HCT116 (cell line): Measurements from ENCODE around the gene TENM4. TPM values are rescaled to one million over a fixed set of nuclear protein-coding genes. Genes with fewer than 3 reads are reported as not detected.

Experiments used
- ATAC-seq: fragments of 200-7000 bp; cut with Tn5 transposase; 2 replicates; pipeline ENCODE4 v1.9.1; 2020; ENCODE audit warnings: mild to moderate bottlenecking, moderate library complexity
- BruUV-seq: library from RNA; stranded (reverse); fragments of 400-500 nt; replicated peaks from 2 replicates; lab custom pipeline; 2021; lab: Mats Ljungman, UMichigan
- CTCF ChIA-PET: fragments of 300-600 bp; sonication (Branson Sonifier 250); formaldehyde crosslinking; loops from one replicate; lab custom pipeline; 2021; ENCODE audit warnings: antibody characterized with exemption; lab: Charles Lee
- POLR2A ChIA-PET: fragments of 300-600, 350-600 bp; sonication (Branson Sonifier 250); formaldehyde crosslinking; loops from one replicate; lab custom pipeline; 2021; ENCODE audit warnings: antibody characterized with exemption; lab: Charles Lee
- RAD21 ChIA-PET, 2 experiments: fragments of 300-600 bp; sonication (Branson Sonifier 250); formaldehyde crosslinking; loops; one replicate each; lab custom pipeline; 2023; ENCODE audit warnings: low total read pairs in 2 of 2; ENCODE audit not compliant: uncharacterized antibody in 2 of 2, unreplicated experiment in 2 of 2, low non-redundant PET in 1 of 2; lab: Charles Lee
- DNase-seq: peaks from one replicate; pipeline ENCODE4 v3.0.0-alpha.2; 2010; ENCODE audit warnings: low read depth, low spot score
- H2AFZ ChIP-seq: fragments of 200-600 bp; shearing (Covaris generic), sonication (generic); 2 replicates; pipeline ENCODE4 v1.6.1; 2017; ENCODE audit warnings: low read depth, mixed run types, mixed read lengths, antibody characterized with exemption, low read length; ENCODE audit not compliant: poor library complexity, severe bottlenecking
- H3K27ac ChIP-seq: 2 replicates; pipeline ENCODE4 v1.5.1; 2012; ENCODE audit warnings: low read depth, low read length
- H3K27me3 ChIP-seq: fragments of 200-600 bp; sonication (generic); 2 replicates; pipeline ENCODE4 v1.6.1; 2016; ENCODE audit warnings: mixed run types, low read length, mixed read lengths; ENCODE audit not compliant: insufficient read depth
- H3K36me3 ChIP-seq, 2 experiments: fragments of 200-500 bp in 1 of 2; fragments of 200-600 bp in 1 of 2; sonication (Bioruptor generic) in 1 of 2; sonication (generic) in 1 of 2; 2 replicates each; pipeline versions ENCODE4 v1.5.1 to v1.6.1; 2014 to 2016; ENCODE audit warnings: low read length in 2 of 2, inconsistent platforms in 1 of 2, mixed read lengths in 1 of 2, mixed run types in 1 of 2; ENCODE audit not compliant: insufficient read depth in 2 of 2, control insufficient read depth in 1 of 2
- H3K4me1 ChIP-seq, 2 experiments: fragments of 200-600 bp in 1 of 2; sonication (generic) in 1 of 2; 2 replicates each; pipeline versions ENCODE4 v1.5.1 to v1.6.1; 2012 to 2017; ENCODE audit warnings: low read length in 2 of 2, inconsistent platforms in 1 of 2, mild to moderate bottlenecking in 1 of 2, mixed read lengths in 1 of 2, mixed run types in 1 of 2, moderate library complexity in 1 of 2; ENCODE audit not compliant: insufficient read depth in 2 of 2, control insufficient read depth in 1 of 2
- H3K4me2 ChIP-seq: fragments of 200-600 bp; sonication (generic); 2 replicates; pipeline ENCODE4 v1.6.1; 2017; ENCODE audit warnings: mixed run types, low read length, mixed read lengths
- H3K4me3 ChIP-seq, 2 experiments: fragments of 200-600 bp in 1 of 2; sonication (generic) in 1 of 2; replicated peaks in 1 of 2; 2 replicates each; pipeline ENCODE4 v1.5.1; 2011 to 2016; ENCODE audit warnings: low read length in 2 of 2, control low read depth in 1 of 2, low read depth in 1 of 2, mild to moderate bottlenecking in 1 of 2, mixed read lengths in 1 of 2, mixed run types in 1 of 2
- H3K79me2 ChIP-seq: fragments of 200-600 bp; sonication (generic); 2 replicates; pipeline ENCODE4 v1.6.1; 2017; ENCODE audit warnings: mild to moderate bottlenecking, mixed run types, low read length, moderate library complexity, mixed read lengths; ENCODE audit not compliant: insufficient read depth
- H3K9ac ChIP-seq: fragments of 200-600 bp; sonication (generic); 2 replicates; pipeline ENCODE4 v1.6.1; 2016; ENCODE audit warnings: low read length, mixed read lengths
- H3K9me2 ChIP-seq: fragments of 200-600 bp; sonication (generic), shearing (Covaris generic); 2 replicates; pipeline ENCODE4 v1.6.1; 2017; ENCODE audit warnings: mixed run types, mild to moderate bottlenecking, moderate library complexity; ENCODE audit not compliant: insufficient read depth
- H3K9me3 ChIP-seq, 2 experiments: fragments of 200-500 bp in 1 of 2; fragments of 200-600 bp in 1 of 2; sonication (Bioruptor generic) in 1 of 2; sonication (generic) in 1 of 2; 2 replicates each; pipeline ENCODE4 v1.6.1; 2014 to 2017; ENCODE audit warnings: low read length in 2 of 2, mixed read lengths in 2 of 2, inconsistent platforms in 1 of 2, low read depth in 1 of 2, mild to moderate bottlenecking in 1 of 2, mixed run types in 1 of 2, moderate library complexity in 1 of 2; ENCODE audit not compliant: control insufficient read depth in 1 of 2, insufficient read depth in 1 of 2
- H4K20me1 ChIP-seq: fragments of 200-600 bp; sonication (generic), shearing (Covaris generic); 2 replicates; pipeline ENCODE4 v1.6.1; 2017; ENCODE audit warnings: mixed run types, mild to moderate bottlenecking, moderate library complexity; ENCODE audit not compliant: insufficient read depth
- EZH2 ChIP-seq: fragments of 200-600 bp; sonication (generic); IDR thresholded peaks from 2 replicates; pipeline ENCODE4 v1.6.1; 2017; ENCODE audit warnings: antibody characterized with exemption, mixed run types
- FOSL1 ChIP-seq: IDR thresholded peaks from 2 replicates; pipeline ENCODE4 v1.6.1; 2012; ENCODE audit warnings: low read depth
- MAX ChIP-seq: IDR thresholded peaks from 2 replicates; pipeline ENCODE4 v1.6.1; 2012
- POLR2A ChIP-seq: IDR thresholded peaks from 2 replicates; pipeline ENCODE4 v1.7.0; 2011; ENCODE audit warnings: borderline replicate concordance; ENCODE audit not compliant: insufficient read depth, insufficient read length; ENCODE audit errors: extremely low read depth
- POLR2AphosphoS5 ChIP-seq: IDR thresholded peaks from 2 replicates; pipeline ENCODE4 v1.6.1; 2011; ENCODE audit warnings: mild to moderate bottlenecking, low read depth, low read length, moderate library complexity
- REST ChIP-seq: IDR thresholded peaks from 2 replicates; pipeline ENCODE4 v1.6.1; 2012; ENCODE audit warnings: low read depth
- SIN3A ChIP-seq: IDR thresholded peaks from 2 replicates; pipeline ENCODE4 v1.6.1; 2012; ENCODE audit warnings: low read depth
- YY1 ChIP-seq: IDR thresholded peaks from 2 replicates; pipeline ENCODE4 v1.6.1; 2011; ENCODE audit warnings: low read length, low read depth, moderate library complexity, mild to moderate bottlenecking; ENCODE audit not compliant: insufficient replicate concordance; ENCODE audit errors: extremely low read depth
- ZBTB33 ChIP-seq: IDR thresholded peaks from 2 replicates; pipeline ENCODE4 v1.6.1; 2011; ENCODE audit warnings: mild to moderate bottlenecking, low read length, moderate library complexity; ENCODE audit not compliant: insufficient replicate concordance; ENCODE audit errors: extremely low read depth
- ZNF274 ChIP-seq: fragments of 200-500 bp; sonication (Bioruptor generic); IDR thresholded peaks from 2 replicates; pipeline ENCODE4 v1.6.1; 2014; ENCODE audit warnings: mild to moderate bottlenecking, low read depth, low read length, inconsistent platforms
- intact Hi-C: fragments of 100-400 bp; cut with micrococcal nuclease; formaldehyde crosslinking; loops from 2 replicates; pipeline ENCODE4 v1.10.0; 2022
- total RNA-seq: library from RNA; stranded (reverse); gene quantifications from one replicate; pipeline ENCODE4 v1.2.1, GENCODE V29; 2021; ENCODE audit not compliant: unreplicated experiment

TENM4 gene
- total RNA-seq, 1 experiment from 2014 or later: 0.05 TPM

- H2AFZ ChIP-seq: no peak overlapping the region
- no peak overlapping the region for H3K4me2 ChIP-seq
- ATAC-seq (no peak), DNase-seq (no peak)
- H3K79me2 ChIP-seq: no peaks in the 10 kb centered on the region
- intact Hi-C loops: no loop called here
- H3K27ac ChIP-seq: no peak overlapping the region
- no peaks in the 10 kb centered on the region for H3K4me1 ChIP-seq
- TF ChIP-seq YY1 (no peak), SIN3A (no peak), REST (no peak), POLR2AphosphoS5 (no peak), FOSL1 (no peak), ZBTB33 (no peak), ZNF274 (no peak), MAX (no peak), EZH2 (no peak), POLR2A (no peak)
- ChIA-PET CTCF (no interaction called here), POLR2A (no interaction called here), RAD21 (no interaction called here)
- no TSS peak for BruUV-seq
- no peaks in the 10 kb centered on the region for H3K9me2 ChIP-seq
- H4K20me1 ChIP-seq: no peaks in the 10 kb centered on the region
- no peak overlapping the region for H3K9ac ChIP-seq
- no peaks in the 10 kb centered on the region for H3K9me3 ChIP-seq
- H3K36me3 ChIP-seq: no peaks in the 10 kb centered on the region
- peaks cover 32% of the 10 kb centered on the region for H3K27me3 ChIP-seq
- H3K4me3 ChIP-seq: no peak overlapping the region
Observed at GRCh38 chr11:78954696-78955095, 486.1 kb downstream of the TENM4 start.
